ENCODE data around the gene SNRK.

DNA sequence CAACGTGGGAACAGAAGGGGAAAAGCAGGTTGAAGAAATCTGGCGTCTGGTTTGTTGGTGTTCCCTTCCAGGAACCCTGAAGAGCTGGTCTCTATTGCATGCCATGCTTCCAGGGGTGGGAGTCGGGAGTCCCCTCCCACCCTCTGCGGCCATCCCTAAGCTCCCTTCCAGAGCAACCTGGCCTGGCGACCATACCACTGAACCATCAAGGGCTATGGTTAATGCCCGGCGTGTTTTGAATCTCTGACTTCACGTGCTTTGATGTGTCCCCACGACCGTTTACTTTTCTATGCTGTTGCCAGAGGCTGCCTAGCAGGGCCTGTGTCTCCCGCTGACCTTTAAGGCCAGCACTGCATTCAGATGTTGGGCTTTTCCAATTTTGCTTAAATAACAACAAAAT, 696 bp upstream of the SNRK start:
- TF ChIP-seq ZNF274 (IDR thresholded peaks at IDR 0.05; ENCODE audit: low read depth, low read length) (no peak), YY1 (IDR thresholded peaks at IDR 0.05; ENCODE audit: insufficient read depth, insufficient read length) (no peak), SUZ12 (IDR thresholded peaks at IDR 0.05; ENCODE audit: extremely low read depth, insufficient read depth, insufficient read length) (no peak)

Measured in NT2/D1 (cell line).